K562 (cell line): ENCODE results near the gene PRKCQ. TPM values are rescaled to one million over a fixed set of nuclear protein-coding genes. Genes with fewer than 3 reads are reported as not detected.

ENCODE experiments used
- ATF3 ChIP-seq, 2 experiments: fragments of 450-650 bp in 1 of 2; sonication (generic) in 1 of 2; formaldehyde crosslinking in 1 of 2; IDR thresholded peaks in 1 of 2; conservative IDR thresholded peaks in 1 of 2; 2 replicates each; pipeline versions ENCODE4 v1.6.1 to v1.8.1; 2016 to 2023; ENCODE audit warnings: mild to moderate bottlenecking in 2 of 2, moderate library complexity in 2 of 2, inconsistent platforms in 1 of 2, missing genetic modification reagents in 1 of 2
- CREB3L1 ChIP-seq: fragments of 450-650 bp; IDR thresholded peaks from 2 replicates; pipeline ENCODE4 v1.6.1; 2014; ENCODE audit warnings: low read depth, mild to moderate bottlenecking, moderate library complexity, borderline replicate concordance
- DPF2 ChIP-seq: fragments of 450-650 bp; IDR thresholded peaks from 2 replicates; pipeline ENCODE4 v1.6.1; 2016
- GTF2B ChIP-seq: IDR thresholded peaks from 2 replicates; pipeline ENCODE4 v1.6.1; 2011; ENCODE audit not compliant: insufficient read length; ENCODE audit errors: extremely low read depth
- HMGN3 ChIP-seq: IDR thresholded peaks from 2 replicates; pipeline ENCODE4 v1.6.1; 2011; ENCODE audit warnings: borderline replicate concordance, low read depth, mild to moderate bottlenecking, mixed read lengths, low read length; ENCODE audit not compliant: insufficient read length; ENCODE audit errors: extremely low read depth
- MEIS2 ChIP-seq: fragments of 450-650 bp; IDR thresholded peaks from 2 replicates; pipeline ENCODE4 v1.6.1; 2014; ENCODE audit warnings: mild to moderate bottlenecking; ENCODE audit not compliant: partially characterized antibody
- NR1H2 ChIP-seq: sonication (generic); formaldehyde crosslinking; IDR thresholded peaks from 2 replicates; pipeline ENCODE4 v1.4.0; 2020; ENCODE audit warnings: mild to moderate bottlenecking, missing genetic modification reagents
- NRF1 ChIP-seq, 2 experiments: fragments of 450-650 bp; IDR thresholded peaks in 1 of 2; conservative IDR thresholded peaks in 1 of 2; 2 replicates each; pipeline ENCODE4 v1.6.1; 2014; ENCODE audit warnings: mild to moderate bottlenecking in 2 of 2
- PBX2 ChIP-seq, 2 experiments: IDR thresholded peaks in 1 of 2; conservative IDR thresholded peaks in 1 of 2; 2 replicates each; pipeline ENCODE4 v1.6.1; 2016; ENCODE audit warnings: low read depth in 2 of 2, mild to moderate bottlenecking in 1 of 2, missing compliant biosample characterization in 1 of 2, missing genetic modification characterization in 1 of 2, moderate library complexity in 1 of 2
- PKNOX1 ChIP-seq: fragments of 450-650 bp; IDR thresholded peaks from 2 replicates; pipeline ENCODE4 v1.6.1; 2016
- POLR2G ChIP-seq: fragments of 200-400 bp; formaldehyde crosslinking; IDR thresholded peaks from 2 replicates; pipeline ENCODE4 v1.6.1; 2017; ENCODE audit warnings: low read depth, mild to moderate bottlenecking, antibody characterized with exemption, low read length, moderate library complexity
- RBBP5 ChIP-seq: fragments of 200-600 bp; sonication (generic); IDR thresholded peaks from 2 replicates; pipeline ENCODE4 v1.6.1; 2012; ENCODE audit warnings: borderline replicate concordance, mild to moderate bottlenecking, low read length, control low read depth, inconsistent platforms; ENCODE audit not compliant: insufficient read depth, poor library complexity, severe bottlenecking
- SP2 ChIP-seq: IDR thresholded peaks from 2 replicates; pipeline ENCODE4 v1.6.1; 2011; ENCODE audit warnings: mild to moderate bottlenecking, low read depth, low read length, moderate library complexity; ENCODE audit not compliant: poor library complexity, severe bottlenecking; ENCODE audit errors: extremely low read depth
- TAL1 ChIP-seq: fragments of 450-650 bp; IDR thresholded peaks from 2 replicates; pipeline ENCODE4 v1.6.1; 2016; ENCODE audit warnings: mild to moderate bottlenecking
- TCF3 ChIP-seq: sonication (generic); formaldehyde crosslinking; IDR thresholded peaks from 2 replicates; pipeline ENCODE4 v1.4.0; 2020; ENCODE audit warnings: mild to moderate bottlenecking, missing genetic modification reagents
- VEZF1 ChIP-seq: fragments of 200-800 bp; sonication (Bioruptor generic); IDR thresholded peaks from 2 replicates; pipeline ENCODE4 v1.6.1; 2017; ENCODE audit warnings: missing genetic modification characterization, missing compliant biosample characterization
- ZKSCAN8 ChIP-seq: fragments of 200-800 bp; sonication (Bioruptor generic); IDR thresholded peaks from 2 replicates; pipeline ENCODE4 v1.6.1; 2016; ENCODE audit warnings: missing genetic modification characterization, missing compliant biosample characterization
- polyA plus RNA-seq, 8 experiments: library from polyadenylated mRNA; depleted of rRNA in 4 of 8; stranded (reverse) in 5 of 8; unstranded in 3 of 8; fragments of >200 nt; fragmentation: Nextera tagmentation in 2 of 8; fragmentation: Illumina TruSeq in 1 of 8; extraction: Ambion mirVana in 2 of 8; extraction: Trizol in 1 of 8; gene quantifications; 2 replicates each; pipeline versions ENCODE4 v1.2.1 to v1.2.3, GENCODE V29; 2011 to 2014; ENCODE audit warnings: inconsistent platforms in 1 of 8, missing spikeins in 1 of 8
- total RNA-seq, 7 experiments: library from RNA; depleted of rRNA in 6 of 7; stranded (reverse); fragments of >200 nt in 6 of 7; fragmentation: Illumina TruSeq in 2 of 7; extraction: Trizol in 2 of 7; gene quantifications; 2 replicates each; pipeline versions ENCODE4 v1.2.1 to v1.2.3, GENCODE V29; 2011 to 2021; ENCODE audit warnings: low replicate concordance in 1 of 7

Gene PRKCQ
- total and polyA plus RNA-seq, 9 of the 15 experiments (the other 6 are each of a cell fraction or from before 2014, with no cell fraction given), result 4.4 to 23.3 (median 14.6) TPM

GRCh38 chr10:6464862-6465430, 115.1 kb downstream of the PRKCQ start (continued):
- TF ChIP-seq POLR2G (no peak), SP2 (no peak), ZKSCAN8 (peak; percentile 95), MEIS2 (peak; percentile 90), DPF2 (0 out of 2 replicates have a peak, but pooled peaks have one; percentile 49), NRF1 (conservative IDR thresholded peaks at IDR 0.05 in 1 of 2, IDR thresholded peaks at IDR 0.05 in 1 of 2) (peak in 1 of 2 experiments; percentile 18; a peak in 1 of 4 replicates), PKNOX1 (peak; percentile 93), ATF3 (IDR thresholded peaks at IDR 0.05) (no peak), ATF3 (CRISPR knock-in tag; conservative IDR thresholded peaks at IDR 0.05) (no peak), TAL1 (no peak), NR1H2 (CRISPR knock-in tag) (no peak), TCF3 (CRISPR knock-in tag) (peak; percentile 41; the same call in 1 of the 2 replicates), VEZF1 (CRISPR knock-in tag) (peak; percentile 18; the same call in 1 of the 2 replicates), CREB3L1 (no peak), HMGN3 (no peak), RBBP5 (no peak), GTF2B (no peak), PBX2 (CRISPR knock-in tag; IDR thresholded peaks at IDR 0.05; ENCODE audit: low read depth) (no peak), PBX2 (tag; conservative IDR thresholded peaks at IDR 0.05; ENCODE audit: low read depth) (peak; percentile 60)
